Esophagus muscularis mucosa (tissue), 4 donors: ENCODE results near the gene SETBP1. TPM values are rescaled to one million over a fixed set of nuclear protein-coding genes. Genes with fewer than 3 reads are reported as not detected.

Source experiments
- DNase-seq: peaks from one replicate; pipeline ENCODE4 v3.0.0-alpha.2; 2017; ENCODE audit errors: extremely low spot score
- H3K27ac ChIP-seq, 4 donors: fragments of 200-600 bp; sonication (generic); replicated peaks in 1 of 4; 1 replicate in 3 of 4; 2 replicates in 1 of 4; pipeline ENCODE4 v1.5.1; 2016 to 2019; ENCODE audit warnings: mild to moderate bottlenecking in 1 of 4
- H3K27me3 ChIP-seq, 4 donors: fragments of 200-600 bp; sonication (generic); one replicate each; pipeline versions ENCODE4 v1.5.1 to v1.6.0; 2016 to 2019
- H3K36me3 ChIP-seq, 4 donors: fragments of 200-600 bp; sonication (generic); one replicate each; pipeline ENCODE4 v1.5.1; 2016 to 2019
- H3K4me1 ChIP-seq, 4 donors: fragments of 200-600 bp; sonication (generic); one replicate each; pipeline ENCODE4 v1.5.1; 2016 to 2019
- H3K4me3 ChIP-seq, 4 donors: fragments of 200-600 bp; sonication (generic); 1 replicate in 2 of 4; 2 replicates in 2 of 4; pipeline ENCODE4 v1.5.1; 2016 to 2019; ENCODE audit warnings: mild to moderate bottlenecking in 4 of 4, moderate library complexity in 1 of 4
- H3K9me3 ChIP-seq, 4 donors: fragments of 200-600 bp; sonication (generic); 1 replicate in 3 of 4; 2 replicates in 1 of 4; pipeline ENCODE4 v1.5.1; 2016 to 2019
- CTCF ChIP-seq, 3 experiments: fragments of 200-600 bp in 2 of 3; fragments of 450-650 bp in 1 of 3; sonication (generic) in 2 of 3; IDR thresholded peaks; one replicate each; pipeline ENCODE4 v1.5.1; 2017 to 2019; ENCODE audit warnings: antibody characterized with exemption in 3 of 3, mild to moderate bottlenecking in 2 of 3, moderate library complexity in 1 of 3
- EP300 ChIP-seq: sonication (generic); formaldehyde crosslinking; IDR thresholded peaks from one replicate; pipeline ENCODE4 v1.6.1; 2017; ENCODE audit warnings: antibody characterized with exemption
- POLR2A ChIP-seq: fragments of 450-650 bp; IDR thresholded peaks from one replicate; pipeline ENCODE4 v1.6.1; 2017; ENCODE audit warnings: antibody characterized with exemption, moderate library complexity, mild to moderate bottlenecking, low read depth
- POLR2AphosphoS5 ChIP-seq, 2 donors: sonication (generic); formaldehyde crosslinking; IDR thresholded peaks; one replicate each; pipeline ENCODE4 v1.6.1; 2017; ENCODE audit warnings: antibody characterized with exemption in 2 of 2
- WGBS: methylation state at CpG from one replicate; pipeline ENCODE4 v1.1.5; 2018; 5-methylcytosine and 5-hydroxymethylcytosine counted together
- intact Hi-C: fragments of 100-400 bp; cut with DNase I; formaldehyde crosslinking; loops from one replicate; pipeline ENCODE4 v1.15.1; 2023
- total RNA-seq, 4 donors: library from RNA; depleted of rRNA; stranded (reverse); fragments of >200 nt; gene quantifications; one replicate each; pipeline versions ENCODE4 v1.1.0 to v1.2.1, GENCODE V29; 2016

SETBP1 gene
- total RNA-seq, 4 donors from 2014 or later: 40.9 to 86.5 (median 65.1) TPM

- H3K27me3 ChIP-seq: no peaks in the 10 kb centered on the region
- no peaks in the 10 kb centered on the region for H3K36me3 ChIP-seq
- WGBS: 87% methylated on average over 2 of the region's 2 CpGs
- no peak overlapping the region for H3K4me3 ChIP-seq
- no peak for TF ChIP-seq EP300
- TF ChIP-seq POLR2AphosphoS5 (IDR thresholded peaks at IDR 0.05): peak in 1 of 2 donors; percentile 38
- TF ChIP-seq CTCF (IDR thresholded peaks at IDR 0.05): peak in 1 of 3 experiments; percentile 35
- no peak for DNase-seq
- H3K27ac ChIP-seq: peak overlapping the region; percentile 23 to 50 (median 38)
- H3K4me1 ChIP-seq: peaks cover 24 to 55% (median 51%) of the 10 kb centered on the region in 4 donors
- H3K9me3 ChIP-seq: no peaks in the 10 kb centered on the region
- intact Hi-C loops: loop anchor here (5.0 kb wide), 1 partner anchor 332 kb away; the partner anchor contains the start of gene SETBP1
Measured at GRCh38 chr18:45014047-45014501, 333.4 kb downstream of the SETBP1 start.

- no peaks in the 10 kb centered on the region for H3K9me3 ChIP-seq
- peak overlapping the region; percentile 64 to 77 (median 71) for H3K27ac ChIP-seq
- H3K27me3 ChIP-seq: no peaks in the 10 kb centered on the region
- no peak for DNase-seq
- TF ChIP-seq POLR2A (no peak), POLR2AphosphoS5 (IDR thresholded peaks at IDR 0.05) (no peak), EP300 (no peak), CTCF (IDR thresholded peaks at IDR 0.05) (no peak)
- intact Hi-C loops: no loop called here
- H3K4me3 ChIP-seq: peak overlapping the region; percentile 10 to 47 (median 35)
- no peaks in the 10 kb centered on the region for H3K36me3 ChIP-seq
- 38% methylated on average over 1 of the region's 1 CpG for WGBS
- peaks cover 24 to 53% (median 49%) of the 10 kb centered on the region in 4 donors for H3K4me1 ChIP-seq
Measured at GRCh38 chr18:45015788-45016128, 335.1 kb downstream of the SETBP1 start.

- Histone ChIP-seq H3K4me1 (peaks cover 14 to 47% (median 45%) of the 10 kb centered on the region in 4 donors), H3K27me3 (no peaks in the 10 kb centered on the region), H3K9me3 (no peaks in the 10 kb centered on the region), H3K27ac (no peak overlapping the region), H3K4me3 (no peak overlapping the region), H3K36me3 (no peaks in the 10 kb centered on the region)
- WGBS: 100% methylated on average over 1 of the region's 1 CpG
- TF ChIP-seq POLR2AphosphoS5 (IDR thresholded peaks at IDR 0.05) (no peak), POLR2A (no peak), EP300 (no peak), CTCF (IDR thresholded peaks at IDR 0.05) (no peak)
- DNase-seq: no peak
- intact Hi-C loops: no loop called here
Measured at GRCh38 chr18:45019469-45019868, 338.8 kb downstream of the SETBP1 start.

- 89% methylated on average over 5 of the region's 5 CpGs for WGBS
- peaks cover 0 to 15% (median 14%) of the 10 kb centered on the region in 4 donors for H3K4me1 ChIP-seq
- H3K4me3 ChIP-seq: no peak overlapping the region
- no peak for DNase-seq
- TF ChIP-seq EP300: no peak
- TF ChIP-seq POLR2A: no peak
- no peak for TF ChIP-seq POLR2AphosphoS5 (IDR thresholded peaks at IDR 0.05)
- TF ChIP-seq CTCF (IDR thresholded peaks at IDR 0.05): no peak
- no peaks in the 10 kb centered on the region for H3K36me3 ChIP-seq
- no peaks in the 10 kb centered on the region for H3K27me3 ChIP-seq
- intact Hi-C loops: no loop called here
- no peaks in the 10 kb centered on the region for H3K9me3 ChIP-seq
- H3K27ac ChIP-seq: no peak overlapping the region
Measured at GRCh38 chr18:45023519-45023918, 342.8 kb downstream of the SETBP1 start.
